NCI-H128 (cell line): Measurements from ENCODE around the gene PITRM1.
"Not testable (repeated sequence)": the region's sequence is repeated elsewhere in the genome, so short reads cannot be mapped to it uniquely, and the experiment has no call there.

Source experiments
- DNase-seq: peaks from one replicate; lab custom pipeline; 2025; ENCODE audit not compliant: unreplicated experiment; lab: John Stamatoyannopoulos, UW

The PITRM1 gene

DNA sequence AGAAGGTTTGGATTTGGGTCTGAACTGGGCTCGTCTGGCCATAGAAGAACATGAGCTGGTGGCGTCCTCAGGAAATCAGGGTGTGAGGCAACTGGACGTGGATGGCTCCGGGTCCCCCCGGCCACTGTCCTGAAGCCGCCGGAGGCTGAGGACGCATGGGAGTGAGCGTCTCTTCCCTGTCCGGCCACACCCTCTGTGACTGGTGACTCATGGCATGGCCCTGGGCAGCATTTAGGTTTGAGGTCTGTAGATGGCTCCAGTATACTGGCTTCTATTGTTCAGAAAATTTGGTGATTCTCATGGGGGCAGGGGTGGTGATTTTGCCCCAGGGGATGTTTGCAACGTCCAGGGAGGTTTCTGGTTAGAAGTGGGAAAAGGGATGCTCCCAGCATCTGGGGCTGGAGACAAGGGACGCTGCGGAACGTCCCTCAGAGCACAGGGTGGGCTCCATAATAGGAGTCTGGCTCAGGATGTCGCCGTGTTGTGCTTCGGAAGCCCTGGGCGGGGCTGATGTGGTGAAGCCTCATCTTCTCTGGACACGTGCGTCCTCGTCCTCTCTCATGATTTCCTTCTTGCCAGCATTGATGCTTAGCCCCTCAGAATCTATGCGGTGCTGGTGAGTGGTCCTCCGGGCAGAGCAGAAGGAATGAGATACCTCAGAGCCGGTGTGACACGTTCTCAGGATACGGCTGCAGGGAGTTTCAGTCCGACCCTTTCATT is 49.9 kb downstream of the PITRM1 start:
- no peak for DNase-seq

DNA sequence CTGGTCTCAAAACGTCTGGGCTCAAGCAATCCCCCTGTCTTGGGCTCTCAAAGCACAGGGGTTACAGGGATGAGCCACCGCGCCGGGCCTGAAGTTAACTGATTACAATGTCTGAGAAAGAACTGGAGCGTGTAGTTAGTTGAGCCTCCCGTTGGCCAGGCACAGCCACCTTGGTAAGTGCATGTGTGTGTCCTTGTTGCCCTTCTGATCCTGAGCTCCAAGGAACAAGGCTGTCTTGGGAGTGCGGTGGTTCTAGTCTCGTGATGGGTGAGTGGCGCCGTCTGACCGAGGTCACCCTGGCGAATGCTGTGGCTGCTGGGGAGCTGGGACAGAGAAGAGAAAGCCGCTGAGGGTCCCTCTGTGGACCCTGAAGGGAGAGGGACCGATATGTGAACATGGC is 50.5 kb downstream of the PITRM1 start:
- DNase-seq: no peak

DNA sequence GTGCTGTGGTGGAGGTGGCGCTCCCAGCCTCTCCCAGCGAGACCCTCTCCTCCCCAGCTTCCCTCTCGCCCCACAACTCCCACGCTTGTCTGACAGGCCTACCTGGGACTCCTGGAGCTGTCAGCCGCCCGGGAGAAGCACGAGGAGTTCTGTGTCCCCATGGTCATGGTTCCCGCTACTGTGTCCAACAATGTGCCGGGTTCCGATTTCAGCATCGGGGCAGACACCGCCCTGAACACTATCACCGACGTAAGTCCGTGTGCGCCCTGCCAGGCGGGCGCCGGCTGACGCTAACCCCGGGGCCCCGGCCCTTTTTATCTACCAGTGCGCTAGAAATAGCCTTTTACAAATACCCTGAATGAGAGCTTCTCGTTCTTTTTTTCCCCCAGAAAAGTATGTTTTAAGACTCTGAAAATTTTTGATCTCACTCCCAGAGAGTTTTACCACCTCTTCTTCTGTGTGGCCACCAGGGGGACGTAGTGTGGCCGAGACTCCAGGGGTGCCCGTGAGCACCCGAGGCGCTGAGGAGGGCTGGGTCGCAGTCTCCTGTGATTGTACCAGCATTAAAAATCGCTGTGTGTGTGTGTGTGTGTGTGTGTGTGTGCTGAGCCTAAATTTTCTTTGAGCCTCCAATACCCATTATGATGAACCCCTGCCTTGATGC is 52.7 kb downstream of the PITRM1 start:
- no peak for DNase-seq

DNA sequence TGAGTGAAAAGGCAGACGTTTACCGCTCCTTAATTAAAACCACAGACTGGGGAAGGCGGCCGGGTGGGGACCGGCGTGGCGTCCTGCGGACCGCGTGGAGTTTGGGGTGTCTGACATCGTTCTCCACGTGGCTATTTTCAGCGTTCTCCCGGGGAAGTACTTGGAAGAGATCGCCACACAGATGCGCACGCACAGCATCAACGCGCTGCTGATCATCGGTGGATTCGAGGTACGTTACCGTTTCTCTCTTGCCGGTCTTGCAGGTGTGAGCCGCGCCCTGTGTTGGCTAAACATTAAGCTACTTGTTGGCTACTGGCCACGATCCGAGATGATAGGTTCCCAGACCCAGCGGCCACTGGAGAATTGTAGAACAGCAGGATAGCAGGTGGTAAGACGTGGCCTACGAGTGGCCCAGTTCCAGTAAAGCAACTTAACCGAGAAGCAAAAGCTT is 53.9 kb downstream of the PITRM1 start:
- DNase-seq: no peak

DNA sequence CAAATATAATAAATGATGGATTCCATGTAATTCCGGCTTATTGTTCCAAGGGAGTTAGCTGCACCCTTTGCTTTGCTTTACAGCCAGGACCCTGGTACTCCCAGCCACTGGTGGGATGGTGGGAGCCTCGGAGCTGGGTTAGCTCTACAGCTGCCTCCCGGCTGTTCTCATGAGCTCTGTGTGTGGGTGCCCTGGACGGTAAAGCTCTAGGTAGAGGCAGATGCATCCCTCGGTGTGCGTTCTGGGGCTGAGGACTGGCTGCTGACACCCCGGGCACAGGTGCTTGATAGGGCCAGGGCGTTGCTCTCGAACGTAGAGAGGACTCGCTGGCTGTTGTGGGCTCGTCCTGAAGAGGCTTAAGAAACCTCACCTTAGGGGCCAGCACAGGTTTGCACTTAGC is 55.1 kb downstream of the PITRM1 start:
- DNase-seq: no peak

DNA sequence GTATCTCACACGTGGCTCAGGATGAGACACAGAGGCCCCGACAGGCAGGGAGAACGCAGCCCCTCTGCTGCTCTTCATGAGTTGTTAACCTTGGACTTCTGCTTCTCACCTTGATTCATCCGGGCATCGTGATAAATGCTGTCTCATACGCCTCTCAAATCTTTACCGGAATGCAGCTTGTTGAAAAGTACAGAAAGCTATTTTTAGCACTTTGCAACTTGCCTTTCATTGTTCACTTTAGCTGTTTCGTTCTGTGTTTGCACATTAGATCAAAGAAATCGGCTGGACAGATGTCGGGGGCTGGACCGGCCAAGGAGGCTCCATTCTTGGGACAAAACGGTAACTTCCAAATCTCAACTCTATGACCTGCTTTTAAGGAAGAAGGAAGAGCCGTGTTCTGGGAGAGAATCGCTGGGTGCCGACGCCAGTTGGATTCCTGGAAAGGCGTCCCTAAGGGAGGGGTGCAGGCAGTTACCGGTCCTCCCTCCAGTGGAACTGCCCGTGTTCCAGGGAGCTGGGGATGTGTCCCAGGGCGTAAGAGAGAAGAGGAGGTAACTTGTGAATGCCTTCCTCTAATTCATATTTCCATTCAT is 56.0 kb downstream of the PITRM1 start:
- no peak for DNase-seq

DNA sequence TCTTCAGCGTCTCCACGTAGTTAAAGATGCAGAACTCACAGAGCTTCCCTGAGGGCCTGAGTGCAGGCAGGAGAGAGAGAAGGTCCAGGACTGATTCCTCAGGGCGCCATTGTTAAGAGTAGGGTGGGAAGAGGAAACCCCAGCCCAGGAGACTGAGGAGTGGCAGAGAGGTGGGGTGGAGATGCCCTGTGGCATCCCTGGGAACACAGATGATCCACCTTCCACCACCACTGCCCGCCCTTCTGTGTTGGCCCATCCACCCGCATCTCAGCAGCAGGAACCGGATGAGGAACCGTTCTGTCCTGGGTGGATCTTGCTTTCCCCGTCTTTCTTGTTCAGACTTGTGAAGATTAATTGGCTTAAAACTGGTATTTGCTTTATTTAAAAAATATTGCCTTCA is 56.9 kb downstream of the PITRM1 start:
- DNase-seq: no peak

DNA sequence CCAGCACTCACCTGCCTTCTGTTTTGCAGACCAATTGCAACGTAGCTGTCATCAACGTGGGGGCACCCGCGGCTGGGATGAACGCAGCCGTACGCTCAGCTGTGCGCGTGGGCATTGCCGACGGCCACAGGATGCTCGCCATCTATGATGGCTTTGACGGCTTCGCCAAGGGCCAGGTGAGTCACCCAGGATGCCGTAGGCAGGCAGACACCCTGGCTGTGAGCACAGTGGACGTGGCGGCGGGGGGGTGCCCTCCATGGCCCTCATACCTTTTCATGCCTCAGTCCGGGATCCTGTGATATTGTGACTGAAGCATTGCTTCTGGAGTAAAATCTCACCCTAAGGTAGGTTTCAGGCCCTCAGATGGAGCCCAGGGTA is 59.2 kb downstream of the PITRM1 start:
- no peak for DNase-seq

DNA sequence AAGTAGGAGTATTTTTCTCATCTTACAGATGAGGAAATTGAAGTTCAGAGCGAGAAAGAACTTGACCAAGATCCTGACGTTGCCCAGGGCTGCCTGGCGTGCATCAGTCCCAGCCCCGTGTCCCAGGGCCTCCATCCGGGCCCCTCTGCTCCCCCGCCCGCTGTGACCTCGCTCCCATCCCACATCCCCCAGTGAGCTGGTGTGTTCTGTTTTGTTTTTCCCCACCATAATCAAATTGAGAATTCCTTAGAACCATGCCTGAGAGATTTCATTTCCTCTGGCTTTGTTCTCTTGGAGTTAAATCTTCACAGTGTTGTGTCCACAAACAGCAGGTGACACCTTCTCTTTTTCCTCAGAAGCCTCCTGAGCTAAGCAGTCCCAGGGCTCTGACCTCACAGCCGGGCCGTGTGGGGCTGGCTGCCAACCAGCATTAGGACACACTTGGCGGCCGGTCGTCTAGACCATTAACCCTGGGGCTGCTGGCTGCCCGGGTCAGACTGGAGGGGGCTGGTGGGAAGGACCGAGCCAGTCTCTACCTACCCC is 60.9 kb downstream of the PITRM1 start:
- no peak for DNase-seq

DNA sequence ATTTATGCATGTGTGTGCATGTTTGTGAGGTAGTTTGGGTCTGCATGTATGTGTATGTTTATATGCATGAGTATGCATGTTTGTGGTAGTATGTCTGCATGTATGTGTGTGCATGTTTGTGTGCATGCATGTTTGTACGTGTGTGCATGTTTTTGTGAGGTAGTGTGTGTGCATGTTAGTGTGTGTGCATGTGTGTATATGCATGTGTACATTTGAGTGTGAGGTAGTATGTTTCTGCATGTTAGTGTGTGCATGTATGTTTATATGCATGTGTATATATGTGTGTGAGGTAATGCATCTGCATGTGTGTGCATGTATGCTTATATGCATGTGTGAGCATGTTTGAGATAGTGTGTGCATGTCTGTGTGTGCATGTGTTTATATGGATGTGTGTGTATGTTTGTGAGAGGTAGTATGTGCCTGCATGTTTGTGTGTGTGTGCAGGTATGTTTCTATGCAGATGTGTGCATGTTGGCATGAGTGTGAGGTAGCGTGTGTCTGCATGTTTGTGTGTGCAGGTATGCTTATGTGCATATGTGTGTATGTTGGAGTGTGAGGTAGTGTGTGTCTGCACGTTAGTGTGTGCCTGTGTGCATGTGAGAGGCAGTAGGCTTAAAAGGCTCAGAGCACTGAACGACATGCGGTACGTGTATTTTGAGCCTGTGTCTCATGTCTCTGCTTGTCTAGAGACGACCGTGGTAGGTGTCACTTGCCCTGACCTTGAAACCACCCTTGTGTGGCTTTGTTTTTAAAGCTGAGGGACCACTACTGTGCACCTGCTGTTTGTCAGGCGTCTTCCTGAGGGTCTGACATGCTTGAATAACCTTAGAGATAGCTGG is 61.6 kb downstream of the PITRM1 start:
- no peak for DNase-seq

DNA sequence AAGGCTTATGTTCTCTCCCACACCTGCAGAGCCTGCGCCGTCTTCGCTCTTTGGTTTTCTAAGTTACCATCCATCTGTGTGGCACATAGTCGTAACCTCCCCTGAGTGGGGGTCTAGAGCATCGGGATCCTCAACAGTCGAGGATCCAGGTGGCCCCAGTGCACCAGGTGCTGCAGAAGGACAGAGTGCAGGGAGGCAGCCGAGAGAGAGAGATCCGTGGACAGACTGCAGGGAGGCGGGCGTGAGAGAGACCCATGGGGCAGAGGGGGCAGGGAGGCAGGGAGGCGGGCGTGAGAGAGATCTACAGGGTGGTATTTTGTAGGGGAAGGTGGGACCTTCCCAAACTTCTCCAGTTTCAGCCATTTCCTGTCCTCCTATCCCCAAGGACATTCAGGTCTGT is 62.9 kb downstream of the PITRM1 start:
- no peak for DNase-seq

DNA sequence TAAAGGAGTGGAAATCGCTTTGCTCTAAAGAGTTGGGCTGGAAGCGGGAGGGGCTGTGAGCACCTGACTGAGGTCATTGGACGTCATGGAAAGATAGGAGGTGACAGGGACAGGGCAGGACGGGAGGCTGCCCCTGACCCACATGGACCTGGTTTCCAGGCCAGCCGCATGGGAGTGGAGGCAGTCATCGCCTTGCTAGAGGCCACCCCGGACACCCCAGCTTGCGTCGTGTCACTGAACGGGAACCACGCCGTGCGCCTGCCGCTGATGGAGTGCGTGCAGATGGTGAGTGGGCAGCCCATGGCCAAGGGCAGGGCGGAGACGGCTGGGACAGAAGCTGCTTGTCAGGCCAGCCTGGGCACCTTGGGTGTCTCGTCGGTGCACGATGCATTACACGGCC is 63.4 kb downstream of the PITRM1 start:
- DNase-seq: no peak

DNA sequence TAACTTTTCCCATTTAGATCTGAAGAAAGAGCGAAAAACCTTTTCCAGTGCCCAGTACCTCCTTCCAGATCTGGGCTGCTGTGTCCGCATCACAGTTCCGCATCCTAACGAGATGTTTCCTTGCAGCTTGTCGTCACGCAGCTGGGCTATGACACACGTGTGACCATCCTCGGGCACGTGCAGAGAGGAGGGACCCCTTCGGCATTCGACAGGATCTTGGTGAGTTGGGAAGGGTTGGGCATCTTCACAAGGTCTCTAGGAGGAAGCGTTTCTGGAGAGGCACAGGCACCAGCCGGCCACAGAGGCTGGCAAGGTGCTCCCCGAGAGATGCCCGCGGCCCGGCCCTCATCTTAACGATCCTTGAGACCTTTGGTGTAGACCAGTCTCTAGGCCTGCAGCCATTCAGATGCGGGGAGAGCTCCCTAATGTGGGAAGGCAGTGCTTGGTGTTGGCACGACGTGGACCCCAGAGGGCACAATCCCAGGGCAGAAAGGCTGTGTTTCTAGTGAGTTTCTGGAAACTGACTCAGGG is 63.9 kb downstream of the PITRM1 start:
- DNase-seq: no peak

DNA sequence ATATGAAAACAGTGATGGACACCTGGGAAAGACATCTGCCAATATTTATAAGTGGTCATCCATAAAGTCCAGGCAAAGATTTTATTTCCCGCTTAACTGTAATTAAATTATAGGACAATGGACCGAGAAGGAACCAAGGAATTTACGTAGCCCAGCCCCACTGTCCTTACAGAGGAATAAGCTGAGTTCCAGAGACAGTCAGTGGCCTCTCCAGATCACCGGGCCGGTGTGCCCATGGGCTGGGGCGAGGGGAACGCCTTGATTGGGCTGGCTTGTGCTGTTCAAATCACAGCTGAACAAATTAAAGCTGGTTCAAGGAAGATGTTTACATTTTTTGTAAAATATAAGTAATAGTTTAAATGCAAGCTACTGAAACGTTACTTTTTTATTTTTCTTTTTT is 64.5 kb downstream of the PITRM1 start:
- DNase-seq: no peak

DNA sequence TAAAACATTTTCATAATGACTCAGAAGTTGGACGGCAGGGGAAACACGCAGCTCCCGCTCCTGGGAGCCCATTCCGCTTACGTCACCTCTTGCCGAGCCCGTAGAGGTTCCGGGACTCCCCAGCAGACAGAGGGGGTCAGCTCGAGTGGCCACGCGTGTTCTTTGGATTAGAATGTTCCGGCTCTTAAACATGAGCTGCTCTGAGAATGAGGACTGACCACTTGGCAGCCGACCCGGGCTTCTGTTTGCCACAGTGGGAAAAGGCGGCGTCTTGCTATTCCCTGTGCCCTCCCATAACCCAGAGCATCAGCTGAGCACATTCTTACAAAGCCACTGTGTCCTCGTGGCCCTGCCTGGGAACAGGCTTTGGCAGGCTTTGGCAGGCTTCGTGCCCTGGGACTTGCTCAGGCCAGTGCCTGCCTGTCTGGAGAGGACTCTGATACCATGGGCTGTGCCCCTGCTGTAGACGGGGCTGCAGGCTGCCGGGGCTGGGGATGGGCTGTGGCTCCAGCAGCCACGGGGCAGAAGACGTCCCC is 65.1 kb downstream of the PITRM1 start:
- DNase-seq: no peak

DNA sequence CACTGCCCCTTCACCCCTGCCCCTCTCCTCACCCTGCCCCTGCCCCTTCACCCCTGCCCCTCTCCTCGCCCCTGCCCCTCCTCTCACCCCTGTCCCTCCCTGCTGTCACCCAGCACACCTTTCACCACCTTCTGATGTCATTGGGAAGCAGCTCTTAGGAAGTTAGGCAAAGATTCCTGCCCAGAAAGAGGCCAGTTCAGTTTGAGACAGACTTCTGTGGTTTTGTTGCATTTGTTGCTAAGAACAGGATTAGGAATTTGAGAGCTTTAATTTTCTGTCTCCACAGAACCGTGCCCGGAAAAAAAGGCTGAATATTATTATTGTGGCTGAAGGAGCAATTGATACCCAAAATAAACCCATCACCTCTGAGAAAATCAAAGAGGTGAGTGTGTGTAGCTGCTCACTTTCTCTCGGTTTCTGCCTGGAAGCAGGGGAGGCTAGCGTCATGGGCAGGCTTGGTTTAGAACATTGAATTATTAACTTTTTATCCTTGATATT is 65.6 kb downstream of the PITRM1 start:
- no peak for DNase-seq

DNA sequence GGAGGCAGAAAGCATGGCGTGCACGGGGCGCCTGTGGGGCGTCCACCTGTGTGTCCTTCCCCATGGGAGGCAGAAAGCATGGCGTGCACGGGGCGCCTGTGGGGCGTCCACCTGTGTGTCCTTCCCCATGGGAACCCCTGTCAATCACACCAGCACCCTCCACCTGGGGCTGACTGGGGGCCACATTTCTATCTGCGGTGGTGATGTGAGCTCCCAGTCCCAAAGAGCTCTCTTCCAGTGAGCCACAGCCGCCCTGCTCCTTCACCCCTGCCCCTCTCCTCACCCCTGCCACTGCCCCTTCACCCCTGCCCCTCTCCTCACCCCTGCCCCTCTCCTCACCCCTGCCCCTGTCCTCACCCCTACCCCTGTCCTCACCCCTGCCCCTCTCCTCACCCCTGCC is 66.3 kb downstream of the PITRM1 start:
- not testable (repeated sequence) for DNase-seq

DNA sequence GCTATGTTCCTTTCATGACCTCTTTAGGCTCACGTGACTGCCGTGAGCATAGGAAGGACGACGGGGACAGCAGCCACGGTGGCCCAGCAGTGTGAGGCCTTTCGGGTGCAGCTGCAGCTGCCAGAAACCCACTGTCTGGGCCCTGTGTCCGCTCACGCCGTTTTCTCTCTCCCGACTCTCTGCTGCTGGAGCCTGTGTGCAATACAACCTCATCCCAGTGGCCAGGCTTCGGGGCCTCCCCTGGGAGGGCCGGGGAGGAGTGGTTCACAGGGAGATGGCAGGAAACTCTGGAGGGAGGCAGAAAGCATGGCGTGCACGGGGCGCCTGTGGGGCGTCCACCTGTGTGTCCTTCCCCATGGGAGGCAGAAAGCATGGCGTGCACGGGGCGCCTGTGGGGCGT is 66.7 kb downstream of the PITRM1 start:
- DNase-seq: no peak

DNA sequence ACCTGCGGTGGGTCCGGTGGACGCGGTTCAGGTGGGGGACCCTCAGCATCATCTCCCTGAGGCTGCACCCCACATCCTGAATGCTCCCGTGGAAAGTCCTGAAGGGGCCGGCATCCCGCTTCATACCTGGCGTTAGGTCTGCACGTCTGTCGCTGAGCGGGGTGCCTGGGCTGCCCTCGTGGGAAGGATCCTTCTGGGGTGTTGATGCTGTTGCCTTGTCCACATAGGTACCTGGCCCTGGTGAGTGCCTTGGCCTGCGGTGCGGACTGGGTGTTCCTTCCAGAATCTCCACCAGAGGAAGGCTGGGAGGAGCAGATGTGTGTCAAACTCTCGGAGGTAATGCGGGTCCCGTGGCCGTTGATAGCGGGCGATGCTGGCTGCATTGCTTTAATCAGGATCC is 67.4 kb downstream of the PITRM1 start:
- DNase-seq: no peak

DNA sequence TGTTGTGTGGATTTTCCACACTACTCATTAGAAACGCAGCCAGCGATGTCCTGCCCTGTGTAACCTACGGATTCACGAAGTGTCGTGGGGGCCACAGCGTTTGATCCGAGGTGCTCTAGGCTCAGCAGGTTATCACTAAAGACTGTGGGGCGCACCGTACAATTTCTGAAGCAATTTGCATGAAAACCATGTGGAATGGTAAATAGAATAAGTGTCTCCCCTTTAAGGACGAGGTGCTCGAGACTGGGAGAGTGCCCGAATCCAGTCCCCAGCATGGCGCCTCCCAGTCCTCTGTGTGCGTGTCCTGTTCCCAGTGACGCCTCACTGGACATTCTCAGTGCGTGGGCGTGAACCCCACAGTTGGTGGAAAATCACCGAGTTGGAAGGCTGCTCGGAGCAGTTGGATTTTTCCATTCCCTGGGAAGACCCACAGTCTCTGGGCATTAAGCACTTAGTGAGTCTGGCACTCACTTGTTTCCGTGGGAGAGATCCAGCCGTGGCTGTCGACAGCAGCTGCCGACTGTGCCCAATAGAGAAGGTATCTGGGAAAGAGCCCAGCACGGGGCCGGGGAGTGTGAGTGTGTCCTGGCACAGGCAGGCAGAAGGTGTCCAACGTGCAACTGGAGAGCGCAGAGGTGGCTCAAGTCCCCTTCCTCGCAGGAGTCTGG is 68.2 kb downstream of the PITRM1 start:
- DNase-seq: no peak
